T-helper 2 cell (primary cell): Measurements from ENCODE around the gene FAM240B.

Experiments
- DNase-seq, 5 experiments: peaks; one replicate each; pipeline versions ENCODE4 v3.0.0 to v3.0.0-alpha.2; 2012 to 2022

FAM240B gene

DNA sequence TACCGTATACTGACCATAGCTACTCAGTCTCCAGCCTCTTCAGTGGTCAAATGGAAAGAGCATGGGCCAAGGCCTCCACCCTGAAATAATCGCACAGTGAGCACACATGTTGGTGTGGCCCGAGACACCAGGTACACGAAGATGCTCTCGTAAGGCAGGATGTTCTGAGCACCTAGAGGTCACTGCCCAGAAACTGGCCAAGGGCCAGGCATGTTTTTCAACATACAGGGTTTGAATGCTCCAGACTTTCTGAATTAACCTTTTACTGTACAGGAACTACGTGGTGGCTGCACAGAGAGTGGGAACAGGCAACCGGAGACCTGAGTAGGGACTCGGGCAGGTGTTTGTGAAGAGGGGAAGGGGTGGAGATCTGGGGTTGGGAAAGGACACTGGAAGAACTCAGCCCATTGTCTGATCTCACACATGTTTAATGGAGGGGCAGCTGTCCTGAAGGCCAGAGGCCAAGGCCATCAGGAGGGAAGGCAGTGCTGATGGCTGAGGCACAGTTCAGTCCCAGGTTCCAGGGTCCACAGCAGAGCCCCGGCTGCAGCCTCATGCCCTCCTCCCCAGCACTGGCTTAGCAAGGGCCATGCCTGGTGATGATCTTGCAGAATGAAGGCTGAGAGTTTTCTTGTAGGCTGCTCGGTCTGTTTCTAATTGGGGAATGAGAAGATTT, 51.0 kb downstream of the FAM240B start:
- no peak for DNase-seq

DNA sequence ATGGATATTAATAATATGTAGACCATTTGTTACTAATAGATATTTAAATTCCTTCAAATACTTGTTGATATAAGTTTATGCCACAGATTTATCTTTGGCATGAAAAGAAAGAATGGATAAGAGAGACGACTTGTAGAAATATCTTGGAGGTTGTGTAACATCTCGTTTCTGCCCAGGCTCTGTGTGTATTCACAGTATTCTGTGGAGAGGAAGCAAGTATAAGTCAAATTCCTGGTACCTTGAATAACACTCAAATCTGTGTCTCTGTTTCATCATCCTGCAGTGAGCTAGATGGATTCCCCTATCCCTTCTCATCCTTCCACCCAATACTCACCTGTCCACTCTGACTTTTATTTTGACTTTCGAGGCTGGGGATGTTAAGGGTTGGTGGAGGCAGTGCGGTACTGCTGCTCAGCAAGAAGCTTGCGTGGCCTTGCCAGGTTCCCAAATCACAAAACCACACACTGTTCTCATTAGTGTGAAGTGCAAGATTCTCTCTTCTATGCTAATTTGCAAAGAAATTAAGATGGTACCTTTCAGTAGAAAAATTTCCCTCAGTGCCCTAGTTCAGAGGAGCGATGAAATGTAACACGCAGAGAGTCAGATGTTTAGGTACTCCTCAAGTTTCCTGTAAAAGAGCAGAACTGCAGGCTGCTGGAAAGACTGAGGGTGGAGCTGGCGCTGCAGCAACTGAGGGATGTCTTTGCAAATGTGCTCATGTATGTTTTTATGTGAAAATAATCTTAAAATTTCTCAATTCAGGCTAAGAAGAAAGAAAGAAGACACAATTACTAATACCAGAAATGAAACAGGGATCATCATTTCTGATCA, 57.0 kb downstream of the FAM240B start:
- DNase-seq = no peak

DNA sequence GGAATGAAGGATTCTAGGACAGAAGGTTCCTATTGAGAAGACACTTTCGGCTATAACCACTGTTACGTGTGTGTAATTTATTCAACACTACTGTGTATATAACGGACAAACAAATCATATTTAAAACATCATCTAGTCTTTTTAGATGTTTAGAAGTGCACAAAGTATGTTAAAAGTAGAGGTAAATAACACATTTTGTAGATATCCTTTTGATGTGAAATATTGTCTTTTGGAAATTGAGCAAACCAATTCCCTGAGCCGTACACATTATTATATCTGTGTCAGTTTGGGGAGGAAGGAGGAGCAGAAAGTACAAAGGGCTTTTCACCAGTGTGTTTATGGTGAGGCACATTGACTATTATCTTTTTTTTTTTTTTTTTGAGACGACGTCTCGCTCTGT, 60.4 kb downstream of the FAM240B start:
- no peak for DNase-seq

DNA sequence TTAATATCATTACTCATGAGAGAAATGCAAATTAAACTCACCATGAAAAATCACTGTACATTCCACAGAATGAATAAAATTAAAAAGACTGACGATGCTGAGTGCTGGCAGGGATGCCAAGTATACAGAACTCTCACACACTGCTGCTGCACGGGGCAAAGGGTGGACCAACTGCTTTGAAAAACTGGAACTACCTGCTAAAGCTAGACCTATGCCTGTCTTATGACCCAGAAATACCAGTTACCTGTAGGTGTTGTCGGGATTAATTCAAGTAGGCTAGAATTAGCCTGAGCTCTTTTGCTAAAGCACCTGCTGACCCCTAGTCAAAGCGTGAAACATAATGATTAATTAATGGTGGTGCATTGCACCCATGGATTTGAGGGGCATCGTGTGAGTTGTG, 63.0 kb downstream of the FAM240B start:
- DNase-seq = no peak

DNA sequence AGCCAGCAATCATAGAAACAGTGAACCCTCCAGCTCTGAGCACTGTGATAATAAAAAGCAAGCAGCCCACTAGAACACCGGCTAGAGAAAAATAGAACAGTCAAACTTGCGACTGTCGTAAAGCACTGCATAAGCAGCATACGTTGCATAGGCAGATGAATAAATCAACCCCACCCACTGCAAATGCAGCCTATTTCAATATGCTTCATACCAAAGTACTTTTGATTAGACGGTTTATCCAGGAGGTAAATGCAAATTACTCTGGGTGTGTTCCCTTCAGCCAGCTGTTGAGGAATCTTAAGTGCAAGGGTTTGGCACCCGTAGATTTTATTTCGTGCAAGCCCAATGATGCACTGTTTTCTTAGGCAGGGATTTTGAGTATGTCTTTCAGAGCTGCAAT, 67.4 kb downstream of the FAM240B start:
- DNase-seq = no peak

DNA sequence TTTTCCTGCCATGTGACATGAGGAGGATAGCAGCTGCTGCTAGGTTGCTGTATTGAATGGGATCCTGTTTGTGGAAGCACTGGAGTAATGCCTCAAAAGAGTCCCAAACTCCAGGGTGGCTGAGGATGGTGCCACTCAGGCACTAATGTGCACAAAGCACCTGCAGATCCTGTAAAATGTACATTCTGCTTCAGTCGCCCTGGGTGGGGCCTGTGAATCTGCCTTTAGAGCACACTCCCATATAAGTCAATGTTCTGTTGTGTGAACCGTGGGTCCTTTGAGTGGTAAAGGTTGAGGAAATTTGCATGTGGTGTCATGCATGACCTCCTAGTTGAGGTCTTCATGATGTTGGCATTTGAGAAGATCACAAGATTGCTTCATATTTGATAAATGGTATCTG, 67.9 kb downstream of the FAM240B start:
- no peak for DNase-seq

DNA sequence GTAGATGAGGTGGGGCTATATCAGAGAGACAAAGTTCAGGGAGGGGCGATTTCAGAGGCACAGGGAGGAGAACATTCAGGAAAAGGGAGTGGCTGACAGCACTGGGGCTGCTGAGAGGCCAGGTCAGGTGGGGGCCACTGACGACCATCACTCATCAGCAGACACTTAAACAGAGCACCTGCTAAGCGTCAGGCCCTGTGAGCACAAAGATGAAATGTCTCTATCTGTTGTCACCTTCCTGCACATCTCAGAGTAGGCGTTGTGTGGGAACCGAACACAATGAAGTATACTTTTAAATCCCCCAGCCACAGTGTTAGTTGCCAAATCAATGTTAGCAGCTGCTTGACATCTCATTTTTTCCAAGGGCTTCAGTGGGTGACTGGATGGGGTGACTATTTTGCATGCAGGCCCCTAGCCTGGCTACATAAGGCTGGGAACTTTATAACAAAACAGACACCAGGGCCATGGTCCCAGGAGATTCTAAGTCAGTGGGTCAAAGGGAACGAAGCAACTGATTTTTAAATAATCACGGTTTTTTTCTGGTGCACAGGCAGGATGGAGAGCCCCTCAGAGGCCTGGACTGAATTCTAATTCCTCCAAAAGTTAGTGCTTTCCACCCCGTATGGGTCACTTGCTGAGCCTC, 68.4 kb downstream of the FAM240B start:
- DNase-seq = no peak

DNA sequence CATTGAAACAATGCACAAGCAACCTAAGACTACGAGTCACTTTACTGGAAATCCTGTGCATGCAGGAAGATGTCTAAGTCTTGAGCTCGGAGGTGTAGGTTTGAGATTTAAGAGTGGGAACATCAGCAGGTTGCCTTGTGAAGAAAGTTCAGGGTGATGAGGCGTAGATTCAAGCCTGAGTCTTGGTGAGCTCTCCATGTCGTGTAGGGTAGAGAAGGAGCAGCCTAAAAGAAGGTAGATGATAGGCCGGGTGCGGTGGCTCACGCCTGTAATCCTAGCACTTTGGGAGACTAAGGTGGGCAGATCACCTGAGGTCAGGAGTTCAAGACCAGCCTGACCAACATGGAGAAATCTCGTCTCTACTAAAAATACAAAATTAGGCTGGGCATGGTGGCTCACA, 69.4 kb downstream of the FAM240B start:
- DNase-seq = no peak

DNA sequence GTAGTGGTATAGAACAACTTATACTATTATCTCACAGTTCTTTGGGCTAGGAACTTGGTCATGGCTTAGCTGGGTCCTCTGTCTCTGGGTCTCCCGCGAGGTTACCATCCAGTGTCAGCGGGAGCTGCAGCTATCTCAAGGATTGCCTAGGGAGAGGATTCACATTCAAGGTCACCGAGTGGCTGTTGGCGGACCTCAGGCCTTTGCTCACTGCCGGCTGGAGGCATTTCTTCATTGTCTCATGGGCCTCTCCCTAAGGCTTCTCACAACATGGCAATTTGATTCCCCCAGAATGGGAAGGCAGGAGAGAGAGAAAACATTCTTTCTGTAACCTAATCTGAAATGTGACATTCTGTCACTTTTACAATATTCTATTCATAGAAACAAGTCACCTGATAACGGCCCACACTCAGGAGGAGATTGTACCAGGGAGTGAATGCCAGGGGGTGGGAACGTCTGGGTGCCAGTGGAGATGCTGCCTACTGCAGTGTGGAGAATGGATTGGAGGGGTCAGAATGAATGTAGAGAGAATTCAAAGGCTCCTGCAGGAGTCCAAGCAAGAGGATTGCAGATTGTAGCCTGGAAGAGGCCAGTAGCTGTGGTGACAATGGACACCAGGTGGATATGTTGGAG, 70.1 kb downstream of the FAM240B start:
- DNase-seq = no peak

DNA sequence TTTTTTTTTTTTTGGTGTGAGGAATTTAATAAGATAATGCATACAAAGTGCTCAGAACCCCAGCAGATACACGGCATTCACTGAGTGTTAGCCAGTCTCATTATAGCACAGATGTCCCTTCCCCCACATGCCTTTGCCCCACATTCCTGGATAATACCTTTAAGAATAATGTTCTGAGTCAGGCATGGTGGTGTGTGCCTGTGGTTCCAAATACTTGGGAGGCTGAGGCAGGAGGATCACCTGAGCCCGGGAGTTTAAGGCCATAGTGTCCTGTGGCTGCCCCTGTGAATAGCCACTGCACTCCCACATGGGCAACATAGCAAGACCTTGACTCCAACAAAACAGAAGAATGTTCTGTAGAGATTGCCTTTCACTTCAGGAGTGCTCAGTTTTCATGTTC, 75.3 kb downstream of the FAM240B start:
- DNase-seq = no peak
